K562 (cell line): Measurements from ENCODE around the gene PGPEP1. TPM values are rescaled to one million over a fixed set of nuclear protein-coding genes. Genes with fewer than 3 reads are reported as not detected.

Source experiments
- ATAC-seq: fragments of 200-7000 bp; cut with Tn5 transposase; 3 replicates; pipeline ENCODE4 v1.9.1; 2020; ENCODE audit warnings: moderate library complexity
- BruUV-seq: library from RNA; stranded (reverse); fragments of 400-500 nt; replicated peaks from 2 replicates; lab custom pipeline; 2021; lab: Mats Ljungman, UMichigan
- CTCF ChIA-PET: fragments of 300-600 bp; formaldehyde crosslinking; extraction: SDS; loops from one replicate; lab custom pipeline; 2021; ENCODE audit warnings: low intra/inter-chr PET ratio; lab: Yijun Ruan, JAX
- POLR2A ChIA-PET: fragments of 300-600, 350-650 bp; sonication (Branson Sonifier 250); formaldehyde crosslinking; extraction: SDS; loops from one replicate; lab custom pipeline; 2021; ENCODE audit warnings: antibody characterized with exemption, inconsistent platforms; lab: Yijun Ruan, JAX
- DNase-seq, 4 experiments: peaks; one replicate each; pipeline versions ENCODE4 v3.0.0 to v3.0.0-alpha.2; 2011 to 2018; ENCODE audit warnings: low spot score in 3 of 4, mixed read lengths in 3 of 4; ENCODE audit errors: extremely low read depth in 1 of 4
- FAIRE-seq: peaks from 2 replicates; lab custom pipeline; 2011; peaks lifted over from hg19 to GRCh38; lab: Jason Lieb, UNC
- H2AFZ ChIP-seq: 2 replicates; pipeline ENCODE4 v1.6.0; 2011; ENCODE audit warnings: low read depth, low read length, control low read depth, inconsistent platforms
- H3K27ac ChIP-seq: fragments of 200-600 bp; 3 replicates; pipeline ENCODE4 v1.8.0; 2011; ENCODE audit warnings: low read depth, mild to moderate bottlenecking, control low read depth, inconsistent platforms, low read length, moderate library complexity, mixed read lengths; ENCODE audit errors: extremely low read depth
- H3K27me3 ChIP-seq, 2 experiments: fragments of 300-600 bp in 1 of 2; 2 replicates in 1 of 2; 3 replicates in 1 of 2; pipeline versions ENCODE4 v1.6.0 to v1.8.0; 2011; ENCODE audit warnings: inconsistent platforms in 2 of 2, low read length in 2 of 2, mild to moderate bottlenecking in 1 of 2, mixed read lengths in 1 of 2, moderate library complexity in 1 of 2; ENCODE audit not compliant: control insufficient read depth in 2 of 2, insufficient read depth in 2 of 2
- H3K36me3 ChIP-seq: fragments of 300-600 bp; 3 replicates; pipeline ENCODE4 v1.8.0; 2011; ENCODE audit warnings: mild to moderate bottlenecking, low read length, inconsistent platforms; ENCODE audit not compliant: control insufficient read depth, insufficient read depth
- H3K4me1 ChIP-seq, 2 experiments: fragments of 200-600 bp in 1 of 2; replicated peaks in 1 of 2; 2 replicates in 1 of 2; 3 replicates in 1 of 2; pipeline versions ENCODE4 v1.5.1 to v1.8.0; 2011; ENCODE audit warnings: inconsistent platforms in 2 of 2, low read length in 2 of 2, mild to moderate bottlenecking in 1 of 2, mixed read lengths in 1 of 2, moderate library complexity in 1 of 2; ENCODE audit not compliant: control insufficient read depth in 2 of 2, insufficient read depth in 2 of 2
- H3K4me2 ChIP-seq: 2 replicates; pipeline ENCODE4 v1.6.1; 2011; ENCODE audit warnings: low read length, control low read depth, inconsistent platforms, mixed read lengths; ENCODE audit not compliant: insufficient read depth
- H3K4me3 ChIP-seq: fragments of 200-600 bp; sonication (generic), shearing (Covaris generic); 2 replicates; pipeline ENCODE4 v1.5.1; 2016; ENCODE audit warnings: control low read depth, inconsistent platforms
- H3K79me2 ChIP-seq: fragments of 200-600 bp; 3 replicates; pipeline ENCODE4 v1.8.0; 2011; ENCODE audit warnings: low read length, inconsistent platforms; ENCODE audit not compliant: control insufficient read depth, insufficient read depth
- H3K9ac ChIP-seq, 2 experiments: 2 replicates each; pipeline versions ENCODE4 v1.6.0 to v1.6.1; 2011; ENCODE audit warnings: low read depth in 2 of 2, low read length in 2 of 2, control low read depth in 1 of 2, inconsistent platforms in 1 of 2, mild to moderate bottlenecking in 1 of 2, mixed read lengths in 1 of 2; ENCODE audit not compliant: insufficient read depth in 1 of 2
- H3K9me1 ChIP-seq: one replicate; pipeline ENCODE4 v1.6.0; 2011; ENCODE audit warnings: inconsistent platforms, mild to moderate bottlenecking, low read length, moderate library complexity; ENCODE audit not compliant: control insufficient read depth, insufficient read depth
- H3K9me3 ChIP-seq: replicated peaks from 2 replicates; pipeline ENCODE4 v1.5.1; 2011; ENCODE audit warnings: low read depth, low read length, inconsistent platforms; ENCODE audit not compliant: control insufficient read depth, insufficient read depth
- H4K20me1 ChIP-seq: replicated peaks from 2 replicates; pipeline ENCODE4 v1.6.1; 2011; ENCODE audit warnings: low read length, inconsistent platforms, mixed read lengths; ENCODE audit not compliant: control insufficient read depth, insufficient read depth
- ATF1 ChIP-seq, 2 experiments: fragments of 450-650 bp in 1 of 2; IDR thresholded peaks; 2 replicates each; pipeline ENCODE4 v1.6.1; 2016; ENCODE audit warnings: missing compliant biosample characterization in 1 of 2, missing genetic modification characterization in 1 of 2
- CTBP1 ChIP-seq: fragments of 450-650 bp; IDR thresholded peaks from 2 replicates; pipeline ENCODE4 v1.6.1; 2016; ENCODE audit warnings: borderline replicate concordance
- DPF2 ChIP-seq: fragments of 450-650 bp; IDR thresholded peaks from 2 replicates; pipeline ENCODE4 v1.6.1; 2016
- EP300 ChIP-seq: IDR thresholded peaks from 2 replicates; pipeline ENCODE4 v1.6.1; 2012; ENCODE audit warnings: low read length, improper control_type of control experiment
- FOXJ3 ChIP-seq: sonication (generic); formaldehyde crosslinking; IDR thresholded peaks from 2 replicates; pipeline ENCODE4 v1.4.0; 2020; ENCODE audit warnings: mild to moderate bottlenecking, missing genetic modification reagents
- HMG20A ChIP-seq: fragments of 450-650 bp; formaldehyde crosslinking; conservative IDR thresholded peaks from 2 replicates; pipeline ENCODE4 v1.4.0; 2020; ENCODE audit warnings: mild to moderate bottlenecking, mixed read lengths
- HNRNPK ChIP-seq: fragments of 200-400 bp; formaldehyde crosslinking; IDR thresholded peaks from one replicate; pipeline ENCODE4 v1.6.1; 2018; ENCODE audit warnings: mild to moderate bottlenecking, low read depth, low read length; ENCODE audit not compliant: poor library complexity, severe bottlenecking
- JUND ChIP-seq, 2 experiments: IDR thresholded peaks; 2 replicates in 1 of 2; 3 replicates in 1 of 2; pipeline ENCODE4 v1.6.1; 2011; ENCODE audit warnings: borderline replicate concordance in 2 of 2, low read depth in 2 of 2, low read length in 2 of 2, improper control_type of control experiment in 1 of 2, missing biosample characterization in 1 of 2, missing genetic modification characterization in 1 of 2, missing genetic modification reagents in 1 of 2
- RNF2 ChIP-seq: sonication (generic); IDR thresholded peaks from 2 replicates; pipeline ENCODE4 v1.6.1; 2016
- SIX5 ChIP-seq, 2 experiments: IDR thresholded peaks; 2 replicates each; pipeline ENCODE4 v1.6.1; 2011; ENCODE audit warnings: low read length in 2 of 2, borderline replicate concordance in 1 of 2, low read depth in 1 of 2, mild to moderate bottlenecking in 1 of 2, moderate library complexity in 1 of 2; ENCODE audit not compliant: insufficient read depth in 1 of 2
- SP1 ChIP-seq: sonication (generic); formaldehyde crosslinking; IDR thresholded peaks from 2 replicates; pipeline ENCODE4 v1.8.1; 2022; ENCODE audit warnings: mild to moderate bottlenecking, missing genetic modification reagents
- TAF7 ChIP-seq: fragments of 450-650 bp; IDR thresholded peaks from 2 replicates; pipeline ENCODE4 v1.6.1; 2016; ENCODE audit warnings: missing genetic modification characterization, missing compliant biosample characterization
- ZC3H4 ChIP-seq: sonication (generic); formaldehyde crosslinking; IDR thresholded peaks from 2 replicates; pipeline ENCODE4 v1.9.0; 2021; ENCODE audit warnings: missing genetic modification reagents, borderline replicate concordance
- ZFX ChIP-seq: sonication (generic); formaldehyde crosslinking; IDR thresholded peaks from 2 replicates; pipeline ENCODE4 v1.8.0; 2022; ENCODE audit warnings: mild to moderate bottlenecking, missing genetic modification reagents, moderate library complexity
- WGBS: fragments of 100-300 bp; shearing (Covaris generic); methylation state at CpG from one replicate; pipeline ENCODE4 v1.1.6; 2016; ENCODE audit warnings: low coverage, mixed read lengths; ENCODE audit not compliant: insufficient coverage; ENCODE audit errors: missing lambda C conversion rate; 5-methylcytosine and 5-hydroxymethylcytosine counted together
- in situ Hi-C: fragments of 300-500 bp; cut with MboI; formaldehyde crosslinking; loops from 4 replicates; pipeline ENCODE4 v1.15.0; 2018; ENCODE audit warnings: inconsistent platforms, mixed read lengths
- intact Hi-C: fragments of 100-400 bp; cut with micrococcal nuclease; formaldehyde crosslinking; loops from 2 replicates; pipeline ENCODE4 v1.14.2; 2022
- polyA plus RNA-seq, 8 experiments: library from polyadenylated mRNA; depleted of rRNA in 4 of 8; stranded (reverse) in 5 of 8; unstranded in 3 of 8; fragments of >200 nt; fragmentation: Nextera tagmentation in 2 of 8; fragmentation: Illumina TruSeq in 1 of 8; extraction: Ambion mirVana in 2 of 8; extraction: Trizol in 1 of 8; gene quantifications; 2 replicates each; pipeline versions ENCODE4 v1.2.1 to v1.2.3, GENCODE V29; 2011 to 2014; ENCODE audit warnings: inconsistent platforms in 1 of 8, missing spikeins in 1 of 8
- total RNA-seq, 7 experiments: library from RNA; depleted of rRNA in 6 of 7; stranded (reverse); fragments of >200 nt in 6 of 7; fragmentation: Illumina TruSeq in 2 of 7; extraction: Trizol in 2 of 7; gene quantifications; 2 replicates each; pipeline versions ENCODE4 v1.2.1 to v1.2.3, GENCODE V29; 2011 to 2021; ENCODE audit warnings: low replicate concordance in 1 of 7
- TF ChIP-seq, protein P1 (sequence below): sonication (generic); formaldehyde crosslinking; IDR thresholded peaks from 2 replicates; pipeline ENCODE4 v1.8.0; 2023; ENCODE audit warnings: mild to moderate bottlenecking, missing genetic modification reagents
- TF ChIP-seq, protein P2 (sequence below): sonication (generic); formaldehyde crosslinking; IDR thresholded peaks from 2 replicates; pipeline ENCODE4 v1.5.0; 2020; ENCODE audit warnings: missing genetic modification reagents
- TF ChIP-seq, protein P3 (sequence below), 2 experiments: fragments of 450-650 bp in 1 of 2; sonication (generic) in 1 of 2; formaldehyde crosslinking in 1 of 2; IDR thresholded peaks in 1 of 2; conservative IDR thresholded peaks in 1 of 2; 2 replicates each; pipeline versions ENCODE4 v1.6.1 to v1.8.1; 2016 to 2023; ENCODE audit warnings: mild to moderate bottlenecking in 2 of 2, moderate library complexity in 2 of 2, inconsistent platforms in 1 of 2, missing genetic modification reagents in 1 of 2

The PGPEP1 gene
- total and polyA plus RNA-seq, 9 of the 15 experiments (the other 6 are each of a cell fraction or from before 2014, with no cell fraction given), result 10.0 to 69.6 (median 33.5) TPM

DNA sequence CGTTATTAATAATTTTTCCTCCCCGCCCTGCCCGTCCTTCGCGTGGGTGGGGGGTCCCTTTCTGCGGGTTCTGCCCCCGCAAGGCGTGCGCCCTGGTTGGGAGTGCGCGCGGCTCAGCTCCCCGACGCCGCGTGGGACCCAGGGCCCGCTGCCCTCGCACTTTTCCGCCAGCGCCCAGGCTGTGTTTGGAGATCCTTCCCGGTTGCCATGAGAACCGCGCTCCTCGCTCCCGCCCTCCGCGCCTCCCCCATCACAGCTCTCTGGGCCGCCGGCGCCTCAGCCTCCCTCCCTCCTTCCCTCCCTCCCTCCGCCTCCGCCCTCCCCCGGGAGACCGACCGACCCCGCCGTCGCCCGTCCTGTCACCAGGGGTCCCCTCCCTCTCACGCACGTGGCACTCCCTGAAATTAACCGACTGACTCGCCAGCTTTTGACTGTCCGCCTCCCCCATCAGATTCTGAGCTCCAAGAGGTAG lies 76.4 kb downstream of the PGPEP1 start:
- Histone ChIP-seq H3K36me3 (peaks cover 6% of the 10 kb centered on the region; the same call in 1 of the 3 replicates), H3K9me3 (no peaks in the 10 kb centered on the region), H3K9me1 (no peaks in the 10 kb centered on the region), H3K4me1 (peaks cover 51 to 86% of the 10 kb centered on the region in 2 experiments), H3K27me3 (no peaks in the 10 kb centered on the region), H3K9ac (peak overlapping the region; percentile 90 to 93), H3K27ac (peak overlapping the region; percentile 97), H3K4me2 (peak overlapping the region; percentile 88), H3K4me3 (peak overlapping the region; percentile 60), H3K79me2 (peaks cover 41% of the 10 kb centered on the region), H4K20me1 (peaks cover 10% of the 10 kb centered on the region; the same call in 1 of the 2 replicates), H2AFZ (peak overlapping the region; percentile 77)
- peak; percentile 64 for FAIRE-seq
- intact Hi-C loops (loop anchor here (5.0 kb wide), 1 partner anchor 215 kb away; the partner anchor contains the start of gene RAB3A), in situ Hi-C loops (loop anchor here (10.0 kb wide), 1 partner anchor 322 kb away; the partner anchor contains the start of gene MAST3)
- POLR2A ChIA-PET, result interaction anchor here (0.5 to 11.1 kb wide), 10 partner anchors 12 to 647 kb away, joined by 3 to 244 read pairs (median 3); partner anchors contain the start of genes GDF15, JUND and SLC25A42
- WGBS, result under 1% methylated on average over 26 of the region's 44 CpGs
- BruUV-seq, result no TSS peak
- peak; percentile 74 to 97 (median 82) for DNase-seq
- CTCF ChIA-PET, result no interaction called here
- ATAC-seq, result peak; percentile 62
- TF ChIP-seq SIX5 (IDR thresholded peaks at IDR 0.05; ENCODE audit: borderline replicate concordance in 1 of 2, insufficient read depth in 1 of 2, low read depth in 1 of 2, low read length in 2 of 2), result no peak
- TF ChIP-seq FOXJ3 (CRISPR knock-in tag), result peak; percentile 76
- TF ChIP-seq DPF2, result peak; percentile 55; the same call in 1 of the 2 replicates
- TF ChIP-seq, protein P1, sequence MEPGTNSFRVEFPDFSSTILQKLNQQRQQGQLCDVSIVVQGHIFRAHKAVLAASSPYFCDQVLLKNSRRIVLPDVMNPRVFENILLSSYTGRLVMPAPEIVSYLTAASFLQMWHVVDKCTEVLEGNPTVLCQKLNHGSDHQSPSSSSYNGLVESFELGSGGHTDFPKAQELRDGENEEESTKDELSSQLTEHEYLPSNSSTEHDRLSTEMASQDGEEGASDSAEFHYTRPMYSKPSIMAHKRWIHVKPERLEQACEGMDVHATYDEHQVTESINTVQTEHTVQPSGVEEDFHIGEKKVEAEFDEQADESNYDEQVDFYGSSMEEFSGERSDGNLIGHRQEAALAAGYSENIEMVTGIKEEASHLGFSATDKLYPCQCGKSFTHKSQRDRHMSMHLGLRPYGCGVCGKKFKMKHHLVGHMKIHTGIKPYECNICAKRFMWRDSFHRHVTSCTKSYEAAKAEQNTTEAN (CRISPR knock-in tag), result peak; percentile 67; the same call in 1 of the 2 replicates
- TF ChIP-seq EP300, result 0 out of 2 replicates have a peak, but pooled peaks have one; percentile 9
- 0 out of 2 replicates have a peak, but pooled peaks have one; percentile 34 for TF ChIP-seq CTBP1
- peak; percentile 68; the same call in 1 of the 2 replicates for TF ChIP-seq RNF2
- TF ChIP-seq, protein P2, sequence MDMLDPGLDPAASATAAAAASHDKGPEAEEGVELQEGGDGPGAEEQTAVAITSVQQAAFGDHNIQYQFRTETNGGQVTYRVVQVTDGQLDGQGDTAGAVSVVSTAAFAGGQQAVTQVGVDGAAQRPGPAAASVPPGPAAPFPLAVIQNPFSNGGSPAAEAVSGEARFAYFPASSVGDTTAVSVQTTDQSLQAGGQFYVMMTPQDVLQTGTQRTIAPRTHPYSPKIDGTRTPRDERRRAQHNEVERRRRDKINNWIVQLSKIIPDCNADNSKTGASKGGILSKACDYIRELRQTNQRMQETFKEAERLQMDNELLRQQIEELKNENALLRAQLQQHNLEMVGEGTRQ, result 0 out of 2 replicates have a peak, but pooled peaks have one; percentile 24
- TF ChIP-seq HMG20A (CRISPR knock-in tag), result no peak
- TF ChIP-seq, protein P3, sequence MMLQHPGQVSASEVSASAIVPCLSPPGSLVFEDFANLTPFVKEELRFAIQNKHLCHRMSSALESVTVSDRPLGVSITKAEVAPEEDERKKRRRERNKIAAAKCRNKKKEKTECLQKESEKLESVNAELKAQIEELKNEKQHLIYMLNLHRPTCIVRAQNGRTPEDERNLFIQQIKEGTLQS (IDR thresholded peaks at IDR 0.05), result no peak
- TF ChIP-seq, protein P3 (CRISPR knock-in tag; conservative IDR thresholded peaks at IDR 0.05), result no peak
- no peak for TF ChIP-seq TAF7
- peak; percentile 52 for TF ChIP-seq HNRNPK
- no peak for TF ChIP-seq ATF1 (CRISPR knock-in tag; IDR thresholded peaks at IDR 0.05)
- TF ChIP-seq ATF1 (tag; IDR thresholded peaks at IDR 0.05), result no peak
- peak; percentile 2; the same call in 1 of the 2 replicates for TF ChIP-seq SP1 (CRISPR knock-in tag)
- TF ChIP-seq ZFX (CRISPR knock-in tag), result peak; percentile 62; the same call in 1 of the 2 replicates
- TF ChIP-seq ZC3H4 (CRISPR knock-in tag), result no peak
- peak; percentile 31; the same call in 1 of the 2 replicates for TF ChIP-seq JUND (IDR thresholded peaks at IDR 0.05; ENCODE audit: borderline replicate concordance, low read depth, low read length)
- no peak for TF ChIP-seq JUND (tag; IDR thresholded peaks at IDR 0.05; ENCODE audit: borderline replicate concordance, low read depth, low read length)
